Uterus (tissue), 4 donors: ENCODE measurements around the gene MYBL2. TPM values are rescaled to one million over a fixed set of nuclear protein-coding genes. Genes with fewer than 3 reads are reported as not detected.

Experiments
- DNase-seq, 2 donors: peaks; one replicate each; pipeline ENCODE4 v3.0.0-alpha.2; 2019 to 2020
- H3K27ac ChIP-seq, 2 donors: fragments of 200-600 bp; sonication (generic); 1 replicate in 1 of 2; 2 replicates in 1 of 2; pipeline ENCODE4 v1.5.1; 2016 to 2018
- H3K27me3 ChIP-seq, 2 donors: fragments of 200-600 bp; sonication (generic); one replicate each; pipeline ENCODE4 v1.5.1; 2018 to 2019; ENCODE audit warnings: control low read depth in 1 of 2
- H3K36me3 ChIP-seq, 2 donors: fragments of 200-600 bp; sonication (generic); one replicate each; pipeline ENCODE4 v1.5.1; 2019; ENCODE audit warnings: control low read depth in 1 of 2
- H3K4me1 ChIP-seq, 2 donors: fragments of 200-600 bp; sonication (generic); one replicate each; pipeline ENCODE4 v1.5.1; 2018 to 2019; ENCODE audit warnings: control low read depth in 1 of 2
- H3K4me3 ChIP-seq, 2 donors: fragments of 200-600 bp; sonication (generic); 1 replicate in 1 of 2; 2 replicates in 1 of 2; pipeline ENCODE4 v1.5.1; 2018 to 2019; ENCODE audit warnings: mild to moderate bottlenecking in 1 of 2
- H3K9me3 ChIP-seq, 2 donors: fragments of 200-600 bp; sonication (generic); one replicate each; pipeline ENCODE4 v1.5.1; 2019; ENCODE audit warnings: control low read depth in 1 of 2
- POLR2A ChIP-seq, 2 donors: fragments of 450-650 bp; IDR thresholded peaks; one replicate each; pipeline ENCODE4 v1.6.1; 2016; ENCODE audit warnings: antibody characterized with exemption in 2 of 2, mild to moderate bottlenecking in 1 of 2, moderate library complexity in 1 of 2
- intact Hi-C: fragments of 100-400 bp; cut with DNase I; formaldehyde crosslinking; loops from one replicate; pipeline ENCODE4 v1.15.1; 2023; ENCODE audit warnings: low total_unique reads
- total RNA-seq, 4 donors: library from RNA; depleted of rRNA in 3 of 4; stranded (reverse); fragments of >200 nt in 3 of 4; gene quantifications; one replicate each; pipeline versions ENCODE4 v1.1.0 to v1.2.4, GENCODE V29; 2014 to 2023
- TF ChIP-seq, protein P1 (sequence below), 4 experiments: fragments of 200-600 bp in 2 of 4; fragments of 450-650 bp in 2 of 4; sonication (generic) in 2 of 4; IDR thresholded peaks; one replicate each; pipeline ENCODE4 v1.5.1; 2016 to 2019; ENCODE audit warnings: antibody characterized with exemption in 4 of 4, mild to moderate bottlenecking in 2 of 4, moderate library complexity in 1 of 4
- donor health status: DM: yes; HTN: yes; CAD: no.

MYBL2 gene
- total RNA-seq, 4 donors from 2014 or later = 0.29 to 5.2 TPM; not detected in 2

- TF ChIP-seq POLR2A (IDR thresholded peaks at IDR 0.05) = no peak
- TF ChIP-seq, protein P1, sequence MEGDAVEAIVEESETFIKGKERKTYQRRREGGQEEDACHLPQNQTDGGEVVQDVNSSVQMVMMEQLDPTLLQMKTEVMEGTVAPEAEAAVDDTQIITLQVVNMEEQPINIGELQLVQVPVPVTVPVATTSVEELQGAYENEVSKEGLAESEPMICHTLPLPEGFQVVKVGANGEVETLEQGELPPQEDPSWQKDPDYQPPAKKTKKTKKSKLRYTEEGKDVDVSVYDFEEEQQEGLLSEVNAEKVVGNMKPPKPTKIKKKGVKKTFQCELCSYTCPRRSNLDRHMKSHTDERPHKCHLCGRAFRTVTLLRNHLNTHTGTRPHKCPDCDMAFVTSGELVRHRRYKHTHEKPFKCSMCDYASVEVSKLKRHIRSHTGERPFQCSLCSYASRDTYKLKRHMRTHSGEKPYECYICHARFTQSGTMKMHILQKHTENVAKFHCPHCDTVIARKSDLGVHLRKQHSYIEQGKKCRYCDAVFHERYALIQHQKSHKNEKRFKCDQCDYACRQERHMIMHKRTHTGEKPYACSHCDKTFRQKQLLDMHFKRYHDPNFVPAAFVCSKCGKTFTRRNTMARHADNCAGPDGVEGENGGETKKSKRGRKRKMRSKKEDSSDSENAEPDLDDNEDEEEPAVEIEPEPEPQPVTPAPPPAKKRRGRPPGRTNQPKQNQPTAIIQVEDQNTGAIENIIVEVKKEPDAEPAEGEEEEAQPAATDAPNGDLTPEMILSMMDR (IDR thresholded peaks at IDR 0.05) = no peak
- Histone ChIP-seq H3K9me3 (no peaks in the 10 kb centered on the region), H3K27ac (no peak overlapping the region), H3K4me1 (no peaks in the 10 kb centered on the region), H3K36me3 (no peaks in the 10 kb centered on the region), H3K4me3 (no peak overlapping the region), H3K27me3 (no peaks in the 10 kb centered on the region)
- no peak for DNase-seq
- intact Hi-C loops = no loop called here
Measured at GRCh38 chr20:43694763-43695162, 27.8 kb downstream of the MYBL2 start.

DNA sequence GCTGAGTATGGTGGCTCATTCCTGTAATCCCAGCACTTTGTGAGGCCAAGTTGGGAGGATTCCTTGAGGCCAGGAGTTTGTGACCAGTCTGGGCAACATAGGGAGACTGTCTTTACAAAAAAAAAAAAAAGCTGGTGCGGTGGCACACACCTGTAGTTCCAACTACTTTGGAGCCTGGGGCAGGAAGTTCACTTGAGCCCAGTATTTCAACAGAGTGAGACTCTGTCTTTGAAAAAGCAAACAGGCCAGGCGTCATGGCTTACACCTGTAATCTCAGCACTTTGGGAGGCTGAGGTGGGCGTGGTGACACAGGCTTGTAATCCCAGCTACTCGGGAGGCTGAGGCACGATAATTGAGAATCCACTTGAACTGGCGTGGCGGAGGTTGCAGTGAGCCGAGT lies 28.7 kb downstream of the MYBL2 start:
- H3K9me3 ChIP-seq = no peaks in the 10 kb centered on the region
- no peaks in the 10 kb centered on the region for H3K36me3 ChIP-seq
- H3K27me3 ChIP-seq = no peaks in the 10 kb centered on the region
- no peak for TF ChIP-seq POLR2A (IDR thresholded peaks at IDR 0.05)
- TF ChIP-seq, protein P1 (IDR thresholded peaks at IDR 0.05) = no peak
- H3K4me1 ChIP-seq = no peaks in the 10 kb centered on the region
- intact Hi-C loops = no loop called here
- H3K4me3 ChIP-seq = no peak overlapping the region
- no peak overlapping the region for H3K27ac ChIP-seq
- no peak for DNase-seq

DNA sequence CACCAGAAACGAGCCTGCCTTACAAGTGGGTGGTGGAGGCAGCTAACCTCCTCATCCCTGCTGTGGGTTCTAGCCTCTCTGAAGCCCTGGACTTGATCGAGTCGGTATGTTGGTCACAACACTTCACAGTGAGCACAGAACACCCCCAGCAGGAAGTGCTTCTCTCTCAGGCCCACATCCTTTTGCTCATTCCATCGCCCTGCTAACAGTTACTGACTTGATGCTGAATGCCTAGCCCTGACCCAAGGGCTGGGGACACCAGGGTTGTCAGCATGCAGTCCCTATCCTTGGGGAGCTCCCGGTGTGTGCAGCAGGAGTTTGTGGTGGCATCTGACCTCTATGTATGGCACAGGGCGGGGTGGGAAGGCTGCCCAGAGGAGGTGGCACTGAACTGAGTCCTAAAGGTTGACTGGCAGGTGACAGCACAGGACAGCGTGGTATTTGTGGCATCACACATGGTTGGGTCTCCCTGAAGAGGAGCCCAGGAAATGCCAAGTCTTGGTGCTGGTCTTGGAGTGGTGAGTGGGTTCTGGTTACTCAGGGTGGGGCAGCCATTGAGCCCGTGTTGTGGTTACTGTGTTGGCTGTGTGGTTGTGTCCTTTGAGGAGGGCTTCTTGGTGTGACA lies 33.1 kb downstream of the MYBL2 start:
- TF ChIP-seq POLR2A (IDR thresholded peaks at IDR 0.05) = no peak
- TF ChIP-seq, protein P1 (IDR thresholded peaks at IDR 0.05) = no peak
- no peak for DNase-seq
- Histone ChIP-seq H3K4me3 (no peak overlapping the region), H3K4me1 (no peaks in the 10 kb centered on the region), H3K36me3 (no peaks in the 10 kb centered on the region), H3K27me3 (no peaks in the 10 kb centered on the region), H3K27ac (no peak overlapping the region), H3K9me3 (no peaks in the 10 kb centered on the region)
- intact Hi-C loops = no loop called here

DNA sequence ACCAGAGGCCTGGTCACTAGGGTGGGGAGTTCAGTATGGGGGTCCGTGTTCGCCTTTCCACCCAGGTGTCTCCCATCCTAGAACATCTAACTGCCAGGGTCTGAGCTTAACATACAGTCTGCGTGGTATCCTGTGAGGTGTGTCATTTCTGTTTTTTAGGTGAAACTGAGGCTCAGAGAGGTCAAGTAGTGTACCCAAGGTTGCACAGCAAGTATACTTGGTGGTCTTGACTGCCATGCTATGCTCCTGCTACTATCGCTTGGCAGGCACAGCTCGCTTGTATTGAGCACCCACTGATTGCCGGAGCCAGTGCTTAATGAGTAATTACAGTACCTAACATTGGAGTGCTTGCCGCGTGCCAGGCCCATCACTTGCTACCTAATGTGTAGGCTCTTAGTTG lies 33.7 kb downstream of the MYBL2 start:
- Histone ChIP-seq H3K9me3 (no peaks in the 10 kb centered on the region), H3K36me3 (no peaks in the 10 kb centered on the region), H3K27me3 (no peaks in the 10 kb centered on the region), H3K27ac (no peak overlapping the region), H3K4me3 (no peak overlapping the region), H3K4me1 (no peaks in the 10 kb centered on the region)
- intact Hi-C loops = no loop called here
- TF ChIP-seq, protein P1 (IDR thresholded peaks at IDR 0.05) = no peak
- no peak for TF ChIP-seq POLR2A (IDR thresholded peaks at IDR 0.05)
- DNase-seq = no peak

DNA sequence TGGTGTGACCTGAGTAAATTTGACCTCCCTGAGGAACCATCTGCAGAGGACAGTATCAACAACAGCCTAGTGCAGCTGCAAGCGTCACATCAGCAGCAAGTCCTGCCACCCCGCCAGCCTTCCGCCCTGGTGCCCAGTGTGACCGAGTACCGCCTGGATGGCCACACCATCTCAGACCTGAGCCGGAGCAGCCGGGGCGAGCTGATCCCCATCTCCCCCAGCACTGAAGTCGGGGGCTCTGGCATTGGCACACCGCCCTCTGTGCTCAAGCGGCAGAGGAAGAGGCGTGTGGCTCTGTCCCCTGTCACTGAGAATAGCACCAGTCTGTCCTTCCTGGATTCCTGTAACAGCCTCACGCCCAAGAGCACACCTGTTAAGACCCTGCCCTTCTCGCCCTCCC lies 35.6 kb downstream of the MYBL2 start:
- H3K36me3 ChIP-seq = no peaks in the 10 kb centered on the region
- H3K4me1 ChIP-seq = no peaks in the 10 kb centered on the region
- no peaks in the 10 kb centered on the region for H3K9me3 ChIP-seq
- TF ChIP-seq, protein P1 (IDR thresholded peaks at IDR 0.05) = no peak
- TF ChIP-seq POLR2A (IDR thresholded peaks at IDR 0.05) = no peak
- DNase-seq = no peak
- no peaks in the 10 kb centered on the region for H3K27me3 ChIP-seq
- intact Hi-C loops = no loop called here
- H3K4me3 ChIP-seq = no peak overlapping the region
- H3K27ac ChIP-seq = no peak overlapping the region
